ENCODE measurements around the gene LRP1. TPM values are rescaled to one million over a fixed set of nuclear protein-coding genes. Genes with fewer than 3 reads are reported as not detected.
A peak's percentile ranks its signal among the peaks of the same experiment; 100 is the strongest.

LRP1 gene
- total RNA-seq, 1 donor from 2014 or later = 369 TPM

DNA sequence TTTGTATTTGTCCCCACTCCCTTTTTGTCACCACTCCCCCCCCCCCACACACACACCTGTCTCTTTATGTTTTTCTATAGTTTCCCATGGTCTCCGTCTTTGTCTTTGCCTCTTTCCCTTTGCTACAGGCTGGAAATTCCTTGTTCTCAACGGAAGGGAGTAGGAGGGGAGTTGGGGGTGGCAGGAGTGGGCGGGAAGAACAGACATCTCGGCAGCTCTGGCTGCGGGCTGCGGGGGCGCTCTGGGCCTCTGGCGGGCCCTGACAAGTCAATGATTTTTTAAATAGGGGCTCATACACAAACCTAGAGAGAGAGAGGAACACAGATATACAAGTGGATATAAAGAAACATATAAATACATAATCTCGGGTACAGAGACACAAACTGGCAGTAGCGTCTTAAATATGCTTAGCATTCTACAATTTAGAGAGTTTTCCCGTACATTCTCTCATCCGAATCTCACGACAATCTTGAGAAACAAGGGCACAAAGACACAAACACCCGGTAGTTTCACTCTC, 41.7 kb upstream of the LRP1 start:
- Histone ChIP-seq H3K4me1 (ENCODE audit: insufficient read depth, low read length) (peaks cover 30% of the 10 kb centered on the region), H3K27ac (ENCODE audit: low read depth, low read length) (peak overlapping the region; percentile 97), H3K27me3 (ENCODE audit: insufficient read depth, low read length) (no peaks in the 10 kb centered on the region), H4K20me1 (ENCODE audit: insufficient read depth, low read length) (peaks cover 21% of the 10 kb centered on the region), H3K36me3 (ENCODE audit: insufficient read depth, low read length) (no peaks in the 10 kb centered on the region), H3K9me3 (ENCODE audit: insufficient read depth, low read depth, low read length) (no peaks in the 10 kb centered on the region), H3K4me2 (ENCODE audit: low read length) (peak overlapping the region; percentile 96), H3K9ac (ENCODE audit: low read length) (peak overlapping the region; percentile 94), H3K4me3 (ENCODE audit: insufficient read depth, low read depth, low read length) (peak overlapping the region; percentile 83), H2AFZ (ENCODE audit: low read depth, low read length) (peak overlapping the region; percentile 53), H3K79me2 (ENCODE audit: insufficient read depth, low read length) (peaks cover 26% of the 10 kb centered on the region)
- Mint-ChIP-seq H3K4me1 (ENCODE audit: low read depth, unreplicated experiment) (peaks cover 14% of the 10 kb centered on the region), H3K9me3 (ENCODE audit: unreplicated experiment) (no peaks in the 10 kb centered on the region), H3K4me3 (ENCODE audit: unreplicated experiment) (peak overlapping the region; percentile 87), H3K27ac (ENCODE audit: unreplicated experiment) (peak overlapping the region; percentile 98), H3K36me3 (ENCODE audit: low read depth, unreplicated experiment) (peaks cover 6% of the 10 kb centered on the region), H3K27me3 (ENCODE audit: low read depth, unreplicated experiment) (no peaks in the 10 kb centered on the region)
- FAIRE-seq = no peak
- DNase-seq (ENCODE audit: low read depth) = peak; percentile 62
- no peak for TF ChIP-seq EZH2 (IDR thresholded peaks at IDR 0.05; ENCODE audit: insufficient read depth, low read length)
- TF ChIP-seq, protein P1, sequence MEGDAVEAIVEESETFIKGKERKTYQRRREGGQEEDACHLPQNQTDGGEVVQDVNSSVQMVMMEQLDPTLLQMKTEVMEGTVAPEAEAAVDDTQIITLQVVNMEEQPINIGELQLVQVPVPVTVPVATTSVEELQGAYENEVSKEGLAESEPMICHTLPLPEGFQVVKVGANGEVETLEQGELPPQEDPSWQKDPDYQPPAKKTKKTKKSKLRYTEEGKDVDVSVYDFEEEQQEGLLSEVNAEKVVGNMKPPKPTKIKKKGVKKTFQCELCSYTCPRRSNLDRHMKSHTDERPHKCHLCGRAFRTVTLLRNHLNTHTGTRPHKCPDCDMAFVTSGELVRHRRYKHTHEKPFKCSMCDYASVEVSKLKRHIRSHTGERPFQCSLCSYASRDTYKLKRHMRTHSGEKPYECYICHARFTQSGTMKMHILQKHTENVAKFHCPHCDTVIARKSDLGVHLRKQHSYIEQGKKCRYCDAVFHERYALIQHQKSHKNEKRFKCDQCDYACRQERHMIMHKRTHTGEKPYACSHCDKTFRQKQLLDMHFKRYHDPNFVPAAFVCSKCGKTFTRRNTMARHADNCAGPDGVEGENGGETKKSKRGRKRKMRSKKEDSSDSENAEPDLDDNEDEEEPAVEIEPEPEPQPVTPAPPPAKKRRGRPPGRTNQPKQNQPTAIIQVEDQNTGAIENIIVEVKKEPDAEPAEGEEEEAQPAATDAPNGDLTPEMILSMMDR (IDR thresholded peaks at IDR 0.05; ENCODE audit: insufficient read depth, low read depth, low read length) = peak; percentile 26

DNA sequence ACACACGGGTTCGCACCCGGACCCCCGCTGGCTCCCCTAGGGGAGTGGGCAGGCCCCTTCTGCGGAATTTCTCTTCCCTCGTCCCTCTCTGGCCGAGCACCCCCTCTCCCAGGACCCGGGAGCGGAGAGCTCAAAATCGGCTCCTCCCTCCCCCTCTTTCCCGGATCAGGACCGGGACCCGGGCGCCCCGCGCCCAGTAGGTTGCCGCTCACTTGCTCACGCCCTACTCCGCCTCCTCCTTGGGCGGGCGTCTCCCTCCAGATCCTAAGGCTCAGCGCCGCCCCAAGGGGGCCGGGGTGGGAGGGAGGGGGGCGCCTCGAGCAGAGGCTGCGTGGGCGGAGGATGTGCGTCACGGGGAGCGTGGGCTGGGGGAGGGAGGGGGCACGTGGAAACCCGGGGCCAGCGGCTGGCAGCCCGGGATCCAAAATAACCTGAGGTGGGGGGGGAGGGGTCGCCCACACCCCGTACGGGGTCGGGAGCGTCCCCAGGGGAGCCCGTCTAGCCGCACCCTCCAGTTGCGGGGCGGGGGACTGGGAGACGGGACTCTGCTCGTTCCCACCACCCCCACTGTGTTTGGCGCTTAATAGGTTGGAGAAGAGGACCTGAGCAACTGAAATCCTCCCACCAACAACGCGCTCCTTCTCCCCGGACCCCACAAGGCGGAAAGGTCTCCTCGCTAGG, 41.1 kb upstream of the LRP1 start:
- Histone ChIP-seq H3K4me2 (ENCODE audit: low read length) (peak overlapping the region; percentile 96), H3K36me3 (ENCODE audit: insufficient read depth, low read length) (peaks cover 6% of the 10 kb centered on the region), H3K79me2 (ENCODE audit: insufficient read depth, low read length) (peaks cover 32% of the 10 kb centered on the region), H3K27ac (ENCODE audit: low read depth, low read length) (peak overlapping the region; percentile 98), H3K9me3 (ENCODE audit: insufficient read depth, low read depth, low read length) (no peaks in the 10 kb centered on the region), H4K20me1 (ENCODE audit: insufficient read depth, low read length) (peaks cover 27% of the 10 kb centered on the region), H3K9ac (ENCODE audit: low read length) (peak overlapping the region; percentile 94), H2AFZ (ENCODE audit: low read depth, low read length) (peak overlapping the region; percentile 70), H3K4me1 (ENCODE audit: insufficient read depth, low read length) (peaks cover 36% of the 10 kb centered on the region), H3K27me3 (ENCODE audit: insufficient read depth, low read length) (no peaks in the 10 kb centered on the region), H3K4me3 (ENCODE audit: insufficient read depth, low read depth, low read length) (peak overlapping the region; percentile 83)
- Mint-ChIP-seq H3K9me3 (ENCODE audit: unreplicated experiment) (no peaks in the 10 kb centered on the region), H3K4me3 (ENCODE audit: unreplicated experiment) (peak overlapping the region; percentile 87), H3K27me3 (ENCODE audit: low read depth, unreplicated experiment) (no peaks in the 10 kb centered on the region), H3K4me1 (ENCODE audit: low read depth, unreplicated experiment) (peaks cover 19% of the 10 kb centered on the region), H3K36me3 (ENCODE audit: low read depth, unreplicated experiment) (peaks cover 8% of the 10 kb centered on the region), H3K27ac (ENCODE audit: unreplicated experiment) (peak overlapping the region; percentile 98)
- TF ChIP-seq EZH2 (IDR thresholded peaks at IDR 0.05; ENCODE audit: insufficient read depth, low read length) = no peak
- TF ChIP-seq, protein P1 (IDR thresholded peaks at IDR 0.05; ENCODE audit: insufficient read depth, low read depth, low read length) = no peak
- DNase-seq (ENCODE audit: low read depth) = peak; percentile 77
- FAIRE-seq = no peak

Data from astrocyte (in vitro differentiated cells and primary cell).